Measurements from ENCODE around the gene SBK1.

Gene SBK1

DNA sequence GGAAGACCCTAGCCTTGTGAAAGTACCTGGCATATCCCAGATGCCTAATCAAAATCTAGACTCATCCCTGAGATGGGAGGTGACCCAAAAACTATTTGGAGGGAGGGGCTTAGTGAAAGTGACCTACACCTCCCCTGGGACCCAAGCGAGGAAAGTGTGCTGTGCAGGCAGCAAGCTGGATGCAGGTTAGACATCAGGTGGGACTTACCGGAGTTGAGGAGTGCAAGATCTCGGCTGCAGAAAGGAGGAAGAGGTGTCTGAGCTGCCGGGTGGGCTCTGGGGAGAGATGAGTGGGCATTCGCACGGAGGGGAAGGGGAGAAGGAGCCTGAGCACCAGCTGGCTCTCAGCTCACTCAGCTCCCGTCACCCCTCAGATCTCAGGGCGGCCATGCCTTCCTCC lies 10.3 kb upstream of the SBK1 start:
- DNase-seq (ENCODE audit: low read depth), result no peak

DNA sequence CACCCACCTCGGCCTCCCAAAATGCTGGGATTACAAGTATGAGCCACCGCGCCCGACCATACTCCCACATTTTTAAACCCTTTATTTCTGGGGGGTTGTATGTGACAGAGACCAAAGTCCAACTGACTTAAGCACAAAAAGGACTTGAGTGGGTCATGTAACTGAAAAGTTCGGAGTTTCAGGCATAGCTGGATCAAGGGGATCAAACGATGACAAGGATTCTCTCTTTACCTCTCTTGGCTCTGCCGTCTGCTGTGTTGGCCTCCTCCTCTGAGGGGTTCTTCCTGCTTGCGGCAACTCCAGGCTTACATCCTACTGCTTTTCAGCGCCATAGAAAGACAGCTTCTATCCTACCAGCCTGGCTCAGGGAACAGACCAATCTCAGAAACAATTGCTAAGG lies 9.2 kb upstream of the SBK1 start:
- no peak for DNase-seq (ENCODE audit: low read depth)

DNA sequence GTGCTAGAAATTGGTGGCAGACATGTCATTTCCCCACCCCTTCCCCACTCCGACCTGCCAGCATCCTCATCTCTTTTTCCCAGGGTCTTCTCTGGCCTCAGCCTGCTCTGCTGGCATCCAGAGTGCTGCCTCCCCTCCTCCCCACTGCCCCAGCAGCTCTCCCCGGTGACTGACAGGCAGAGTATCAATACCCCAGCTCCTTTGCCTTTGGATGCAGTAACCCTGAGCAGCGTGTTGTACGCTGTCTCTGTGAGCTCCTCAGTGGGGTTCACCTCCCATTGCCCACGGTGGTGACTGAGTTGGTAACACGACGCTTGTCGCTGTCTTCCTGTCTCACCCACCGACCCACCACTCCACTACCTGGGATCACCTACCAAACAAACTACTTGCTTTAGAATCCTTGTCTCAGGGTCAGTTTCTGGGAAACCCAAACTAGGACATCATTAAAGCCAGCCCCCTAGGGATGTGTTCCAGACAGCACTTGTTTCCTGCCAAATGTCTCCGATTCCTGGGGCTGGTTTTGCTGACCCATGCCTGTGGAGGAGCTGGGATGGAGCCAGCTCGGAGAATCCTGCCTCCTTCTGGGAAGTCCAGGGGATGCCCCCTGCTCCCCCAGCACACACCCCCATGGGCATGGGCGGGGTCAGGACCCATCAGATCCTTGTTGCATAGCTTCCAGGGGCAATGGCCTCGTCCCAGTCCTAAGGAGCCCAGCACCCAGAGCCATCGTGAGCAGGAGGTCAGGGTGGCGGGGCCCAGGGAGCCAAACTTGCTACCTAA lies 8.3 kb upstream of the SBK1 start:
- DNase-seq (ENCODE audit: low read depth), result no peak

DNA sequence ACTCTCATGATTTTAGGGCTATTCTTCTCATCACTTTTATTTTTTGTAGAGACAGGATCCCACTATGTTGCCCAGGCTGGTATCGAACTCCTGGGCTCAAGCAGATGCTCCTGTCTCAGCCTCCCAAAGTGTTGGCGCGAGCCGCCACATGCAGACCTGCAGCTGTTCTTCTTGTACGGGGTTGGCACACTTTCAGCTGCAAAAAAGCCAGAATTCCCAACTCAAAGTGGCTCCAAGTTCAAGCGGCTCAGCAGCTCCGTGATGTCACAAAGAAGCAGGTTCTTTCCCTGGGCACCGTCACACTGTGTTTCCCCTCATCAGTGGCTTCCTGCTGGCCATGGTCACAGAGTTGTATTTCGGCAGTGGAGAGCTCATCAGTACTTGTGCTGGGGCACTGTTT lies 6.7 kb upstream of the SBK1 start:
- DNase-seq (ENCODE audit: low read depth), result no peak

DNA sequence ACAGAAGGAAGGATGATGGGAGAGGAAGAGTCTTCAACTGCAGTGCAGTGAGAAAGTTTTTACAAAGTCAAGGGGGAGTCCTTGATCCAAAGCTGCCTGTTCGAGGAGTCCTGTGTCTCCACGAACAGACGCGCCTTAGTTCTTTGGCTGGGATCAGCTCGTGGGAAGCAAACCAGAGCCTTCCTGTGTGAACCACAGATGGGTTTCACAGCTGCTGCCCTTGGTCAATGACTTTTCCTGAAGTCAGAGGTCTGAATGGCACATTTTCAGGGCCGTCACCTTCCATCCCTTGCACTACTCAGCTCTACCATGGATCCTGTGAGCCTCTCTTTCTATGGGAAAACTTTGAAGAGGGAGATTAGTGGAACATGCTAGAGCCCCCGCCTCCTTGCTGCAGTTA lies 4.2 kb upstream of the SBK1 start:
- no peak for DNase-seq (ENCODE audit: low read depth)

DNA sequence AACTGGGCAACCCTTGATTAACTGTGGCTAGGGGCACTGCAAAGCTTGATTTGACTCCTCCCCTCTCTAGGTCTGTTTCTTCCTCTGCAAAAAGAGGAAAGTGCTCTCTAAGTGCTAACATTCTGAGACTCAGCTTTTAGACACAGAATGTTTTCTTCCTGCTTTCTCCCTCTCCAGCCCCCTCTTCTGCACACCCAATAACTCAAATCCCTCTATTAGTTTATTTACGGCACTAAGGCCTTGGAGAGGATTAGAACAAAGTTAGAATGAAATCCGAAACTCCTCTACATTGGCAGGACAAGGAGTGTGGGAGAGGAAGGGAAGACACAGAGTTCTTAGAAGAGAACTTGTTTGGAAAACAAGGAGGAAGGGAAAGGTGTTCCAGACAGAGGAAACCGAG lies 3.3 kb upstream of the SBK1 start:
- DNase-seq (ENCODE audit: low read depth), result no peak

DNA sequence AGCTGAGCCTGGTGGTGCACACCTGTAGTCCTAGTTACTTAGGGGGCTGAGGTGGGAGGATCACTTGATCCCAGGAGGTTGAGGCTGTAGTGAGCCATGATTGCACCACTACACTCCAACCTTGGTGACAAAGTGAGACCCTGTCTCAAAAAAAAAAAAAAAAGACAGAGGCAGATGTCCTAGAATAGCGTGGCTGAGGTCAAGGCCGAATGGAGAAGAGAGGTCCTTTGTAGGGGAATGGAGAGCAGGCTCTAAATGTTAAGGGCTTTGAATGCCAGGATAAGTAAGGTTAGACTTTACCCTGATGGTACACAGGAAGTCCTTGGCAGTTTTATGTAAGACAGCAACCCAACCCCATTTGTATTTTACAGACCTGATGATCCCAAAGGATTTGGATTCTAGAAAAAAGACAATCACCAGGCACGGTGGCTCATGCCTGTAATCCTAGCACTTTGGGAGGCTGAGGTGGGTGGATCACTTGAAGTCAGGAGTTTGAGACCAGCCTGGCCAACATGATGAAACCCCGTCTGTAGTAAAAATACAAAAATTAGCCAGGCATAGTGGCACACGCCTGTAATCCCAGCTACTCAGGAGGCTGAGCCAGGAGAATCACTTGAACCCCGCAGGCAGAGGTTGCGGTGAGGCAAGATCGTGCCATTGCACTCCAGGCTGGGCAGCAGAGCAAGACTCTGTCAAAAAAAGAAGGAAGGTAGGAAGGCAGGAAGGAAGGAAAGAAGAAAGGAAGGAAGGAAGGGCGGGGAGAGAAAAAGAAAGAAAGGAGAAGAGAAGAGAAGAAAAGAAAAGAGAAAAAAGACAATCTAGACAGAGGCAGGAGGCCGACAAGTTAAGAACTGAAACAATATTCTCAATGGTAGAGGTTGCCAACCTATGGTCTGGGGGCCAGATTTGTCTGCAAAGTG lies 2.1 kb upstream of the SBK1 start:
- no peak for DNase-seq (ENCODE audit: low read depth)

DNA sequence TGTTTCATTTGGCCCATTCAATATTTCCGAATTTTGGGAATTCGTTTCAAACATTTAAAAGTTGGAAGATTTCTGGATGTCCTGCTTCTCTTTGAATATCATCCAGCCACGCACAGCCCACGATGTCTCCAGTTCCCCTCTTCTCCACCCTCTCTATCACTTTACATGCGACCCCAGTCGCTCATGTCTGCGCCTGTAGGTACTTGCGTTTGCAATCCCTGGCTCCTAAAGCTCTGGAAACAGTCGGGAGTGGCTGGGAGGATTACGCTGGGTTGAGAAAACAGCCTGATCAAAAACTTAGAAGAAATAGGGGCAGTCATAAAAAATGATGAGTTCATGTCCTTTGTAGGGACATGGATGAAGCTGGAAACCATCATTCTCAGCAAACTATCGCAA lies 1.5 kb upstream of the SBK1 start:
- DNase-seq (ENCODE audit: low read depth), result no peak

DNA sequence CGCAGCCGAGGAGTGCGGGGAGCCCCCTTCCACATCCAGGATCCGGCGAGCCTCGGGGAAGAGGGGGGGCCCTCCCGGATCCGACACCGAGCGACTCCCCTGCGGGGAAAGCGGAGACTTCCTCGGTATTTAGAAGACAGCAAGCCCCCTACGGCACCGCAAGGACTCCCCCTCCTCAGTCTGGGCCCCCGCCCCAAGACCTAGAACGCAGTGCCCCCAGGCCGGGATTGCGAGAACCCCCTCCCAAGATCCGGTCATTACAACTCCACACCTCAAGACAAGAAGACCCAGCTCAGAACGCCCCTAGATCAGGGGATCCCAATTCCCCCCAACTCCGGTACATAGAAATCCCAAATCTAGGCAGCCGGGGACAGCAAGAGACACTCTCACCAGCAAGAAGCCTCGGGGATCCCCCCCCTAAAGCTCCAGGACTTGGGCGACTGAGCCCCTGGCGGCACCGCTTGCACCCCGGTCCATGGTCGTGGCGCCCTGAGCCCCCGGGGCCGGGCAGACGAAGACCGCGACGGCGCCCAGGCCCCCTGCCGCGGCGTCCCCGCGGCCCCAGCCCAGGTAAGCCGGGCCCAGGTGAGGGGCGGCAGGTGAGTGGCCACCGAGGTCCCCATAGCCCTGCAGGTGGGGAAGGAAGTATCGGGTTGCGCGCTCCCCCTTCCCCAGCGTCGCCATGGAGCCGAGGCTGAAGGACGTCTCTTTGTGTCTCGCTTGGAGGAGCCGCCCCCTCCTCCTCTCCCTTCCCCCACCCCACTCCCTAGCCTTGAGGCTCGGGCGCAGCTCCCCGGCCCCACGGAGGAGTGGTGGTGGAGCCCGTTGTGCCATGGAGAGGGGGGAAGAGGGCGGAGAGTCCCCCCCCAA lies 641 bp downstream of the SBK1 start:
- no peak for DNase-seq (ENCODE audit: low read depth)

DNA sequence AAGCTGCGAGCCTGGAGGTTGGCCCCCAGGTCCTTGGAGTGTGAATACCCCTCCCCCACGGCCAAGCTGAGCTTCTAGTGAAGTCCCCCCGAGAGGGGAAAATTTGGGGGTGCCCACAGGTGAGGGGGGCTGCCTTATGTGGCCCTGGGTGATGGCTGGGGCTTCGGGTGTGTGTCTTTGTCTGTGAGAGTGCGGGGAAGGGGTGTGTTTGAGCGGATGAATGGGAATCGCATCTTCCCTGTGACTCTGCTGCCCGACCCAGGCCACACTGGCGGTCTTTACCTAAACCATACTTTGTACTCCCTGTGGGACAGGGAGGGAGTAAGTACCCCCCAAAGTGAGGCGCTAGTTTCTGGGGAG lies 1.3 kb downstream of the SBK1 start:
- DNase-seq (ENCODE audit: low read depth), result no peak

DNA sequence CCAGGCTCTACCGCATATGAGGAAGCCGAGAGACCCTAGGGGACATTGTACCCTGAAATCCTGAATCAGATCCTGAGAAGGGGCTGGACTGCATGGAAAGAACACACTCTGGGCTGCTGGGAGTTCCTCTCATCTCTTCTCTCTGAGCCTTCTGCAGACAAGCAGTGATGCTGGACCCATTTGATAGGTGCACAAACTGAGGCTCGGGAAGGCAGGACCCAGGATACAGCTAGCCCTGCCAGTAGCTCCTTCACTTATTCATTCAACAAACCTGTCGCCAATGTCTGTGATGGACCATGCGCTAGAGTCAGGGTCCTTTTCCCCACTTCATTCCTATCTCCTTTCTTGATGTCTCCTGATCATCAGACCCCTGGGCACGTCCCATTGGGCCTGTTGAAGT lies 1.9 kb downstream of the SBK1 start:
- no peak for DNase-seq (ENCODE audit: low read depth)

DNA sequence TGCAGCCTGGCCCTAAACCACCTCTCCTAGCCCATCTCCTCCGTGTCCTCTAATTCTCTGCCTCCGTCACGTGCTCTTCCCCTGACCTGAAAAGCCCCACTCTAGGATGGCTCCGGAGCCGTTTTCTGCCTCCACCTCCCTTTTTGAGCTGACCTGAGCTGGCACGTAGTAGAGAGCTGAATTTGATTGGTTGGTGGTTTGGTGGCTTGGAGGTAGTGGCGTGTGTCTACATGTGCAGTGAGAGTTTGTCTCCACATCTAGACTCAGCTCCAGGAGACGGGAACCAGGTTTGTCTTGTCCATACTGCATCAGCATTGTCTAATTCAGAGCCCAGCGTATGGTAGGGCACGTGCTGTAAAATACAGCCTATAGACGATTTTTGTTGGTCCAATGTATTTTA lies 3.0 kb downstream of the SBK1 start:
- no peak for DNase-seq (ENCODE audit: low read depth)

DNA sequence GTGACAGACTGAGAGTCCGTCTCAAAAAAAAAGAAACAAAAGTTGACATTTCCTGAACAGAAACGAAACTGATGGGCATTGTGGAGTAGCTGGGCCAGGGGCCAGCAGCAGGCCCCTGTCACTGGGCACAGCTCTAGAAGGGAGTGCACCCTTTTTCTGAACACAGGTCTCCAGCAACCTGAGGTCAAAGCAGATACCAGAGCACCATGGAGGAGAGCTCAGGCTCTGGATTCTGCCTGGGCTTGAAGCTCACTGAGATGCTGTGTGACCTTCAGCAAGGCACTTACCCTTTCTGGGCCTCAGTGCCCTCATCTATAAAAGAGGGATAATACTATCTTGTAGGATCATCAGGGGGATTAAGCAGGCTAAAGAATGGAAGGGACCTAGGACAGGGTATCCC lies 5.0 kb downstream of the SBK1 start:
- no peak for DNase-seq (ENCODE audit: low read depth)

DNA sequence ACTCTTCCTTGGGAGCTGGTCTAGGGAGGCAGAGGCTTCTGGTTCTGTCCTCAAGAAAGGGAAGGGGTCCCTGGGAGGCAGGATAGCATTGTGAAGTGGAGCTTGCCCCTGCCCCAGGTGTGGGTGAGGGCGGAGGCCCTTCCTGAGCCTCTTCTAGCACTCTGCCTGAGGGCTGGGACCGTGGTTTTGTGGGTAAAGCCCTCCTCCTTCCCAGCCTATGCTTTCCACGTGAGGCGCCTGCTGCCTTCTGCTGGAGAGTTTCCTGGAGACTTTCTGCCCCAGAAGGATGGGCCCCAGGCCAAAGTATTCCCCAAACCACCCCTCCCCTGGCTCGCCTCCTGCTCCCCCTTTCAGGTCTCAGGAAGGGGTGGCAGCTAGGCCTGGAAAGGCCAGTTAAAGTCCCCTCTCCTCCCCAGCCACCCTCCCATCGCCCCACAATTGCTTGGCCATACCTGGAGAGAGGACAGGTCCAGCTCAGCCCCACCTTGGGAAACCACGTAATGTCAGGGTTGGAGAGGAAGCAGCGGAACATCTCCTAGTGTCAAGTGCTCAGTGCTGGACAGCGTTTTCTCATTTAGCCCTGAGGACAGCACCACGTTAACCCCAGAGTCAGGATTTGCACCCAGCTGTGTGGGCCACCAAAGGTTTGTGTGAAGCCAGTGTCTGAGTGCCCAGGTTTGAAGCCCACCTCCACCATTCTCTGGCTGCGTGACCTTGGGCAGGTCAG lies 5.6 kb downstream of the SBK1 start:
- no peak for DNase-seq (ENCODE audit: low read depth)

DNA sequence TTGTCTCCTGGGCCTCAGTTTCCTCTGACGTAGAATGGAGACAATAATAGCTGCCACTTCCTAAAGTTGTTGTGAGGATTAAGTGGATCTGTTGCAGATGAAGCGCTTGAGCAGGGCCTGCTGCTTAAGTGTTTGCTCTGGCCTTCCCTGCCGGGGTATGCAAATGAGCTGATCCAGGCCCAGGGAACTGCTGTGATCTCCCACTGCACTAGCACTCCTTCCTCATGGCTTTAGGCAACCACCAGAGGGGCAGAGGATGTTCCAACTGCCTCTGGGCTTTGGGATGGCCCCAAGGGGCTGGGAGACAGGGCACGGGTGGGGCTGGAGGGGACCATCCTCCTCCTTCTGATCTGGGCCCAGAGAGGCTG lies 6.2 kb downstream of the SBK1 start:
- no peak for DNase-seq (ENCODE audit: low read depth)

DNA sequence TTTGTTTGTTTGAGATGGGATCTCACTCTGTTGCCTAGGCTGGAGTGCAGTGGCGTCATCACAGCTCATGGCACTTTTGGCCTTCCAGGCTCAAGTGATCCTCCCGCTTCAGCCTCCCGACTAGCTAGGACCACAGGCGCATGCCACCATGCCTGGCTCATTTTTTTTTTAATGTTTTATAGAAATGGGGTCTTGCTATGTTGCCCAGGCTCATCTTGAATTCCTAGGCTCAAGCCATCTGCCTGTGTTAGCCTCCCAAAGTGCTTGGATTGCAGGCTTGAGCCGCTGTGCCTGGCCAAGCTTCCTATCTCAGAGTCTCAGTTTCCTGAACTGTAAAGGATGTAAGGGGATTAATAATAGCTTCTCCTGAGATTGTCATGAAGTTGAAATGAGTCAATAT lies 8.0 kb downstream of the SBK1 start:
- DNase-seq (ENCODE audit: low read depth), result no peak

DNA sequence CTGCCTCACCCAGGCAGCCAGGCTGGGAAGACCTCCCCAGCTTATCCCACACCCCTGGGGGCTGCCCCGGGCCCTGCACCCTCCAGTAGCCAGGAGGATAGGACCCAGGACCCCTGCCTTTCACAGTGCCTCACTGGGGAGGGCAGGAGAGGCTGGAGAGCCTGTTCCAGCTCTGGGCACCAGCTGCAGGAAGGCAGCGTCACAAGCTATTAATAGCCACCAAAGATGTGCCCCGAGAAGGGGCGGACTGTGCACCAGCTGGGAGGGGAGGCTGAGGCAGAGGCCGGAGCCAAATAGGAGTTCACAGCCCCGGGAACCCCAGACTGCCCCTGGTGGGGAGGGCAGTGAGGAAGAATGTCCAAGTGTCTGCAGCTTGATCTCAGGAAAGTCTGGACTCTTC lies 8.8 kb downstream of the SBK1 start:
- no peak for DNase-seq (ENCODE audit: low read depth)

DNA sequence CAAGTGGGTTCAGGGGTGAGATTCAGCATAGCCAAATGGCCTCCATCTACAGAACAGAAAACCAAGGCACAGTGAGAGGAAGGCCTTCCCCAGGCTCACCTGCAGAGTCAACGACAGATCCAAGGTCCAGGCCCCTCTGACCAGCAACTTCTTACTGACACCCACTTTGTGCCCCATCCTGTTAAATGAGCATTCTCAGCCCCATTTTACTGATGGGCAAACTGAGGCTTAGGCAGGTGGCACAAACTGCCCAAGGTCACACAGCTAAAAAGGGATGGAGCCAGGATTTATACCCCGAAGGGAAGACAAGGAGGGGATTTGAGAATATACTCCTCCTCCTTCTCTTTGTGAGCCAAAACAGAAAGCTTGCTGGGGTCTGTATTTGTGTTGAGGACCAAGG lies 9.3 kb downstream of the SBK1 start:
- no peak for DNase-seq (ENCODE audit: low read depth)

DNA sequence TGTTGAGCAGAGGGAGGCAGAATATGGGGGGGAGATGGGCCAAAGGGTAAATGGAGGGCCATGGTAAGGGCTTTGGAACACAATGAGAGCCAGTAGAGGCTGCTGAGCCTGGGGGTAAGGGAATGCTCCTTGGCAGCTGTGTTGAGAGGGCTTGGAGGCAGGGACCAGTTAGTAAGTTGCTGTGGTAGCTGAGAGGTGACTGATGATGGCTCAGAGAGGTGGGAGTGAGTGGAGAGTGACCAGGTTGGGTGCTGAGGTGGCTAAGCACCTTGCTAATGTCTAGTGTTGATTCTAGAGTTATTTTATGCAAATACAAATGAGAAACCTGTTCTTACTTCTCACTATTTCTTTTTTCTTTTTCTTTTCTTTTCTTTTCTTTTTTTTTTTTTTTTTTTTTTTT lies 10.8 kb downstream of the SBK1 start:
- no peak for DNase-seq (ENCODE audit: low read depth)

DNA sequence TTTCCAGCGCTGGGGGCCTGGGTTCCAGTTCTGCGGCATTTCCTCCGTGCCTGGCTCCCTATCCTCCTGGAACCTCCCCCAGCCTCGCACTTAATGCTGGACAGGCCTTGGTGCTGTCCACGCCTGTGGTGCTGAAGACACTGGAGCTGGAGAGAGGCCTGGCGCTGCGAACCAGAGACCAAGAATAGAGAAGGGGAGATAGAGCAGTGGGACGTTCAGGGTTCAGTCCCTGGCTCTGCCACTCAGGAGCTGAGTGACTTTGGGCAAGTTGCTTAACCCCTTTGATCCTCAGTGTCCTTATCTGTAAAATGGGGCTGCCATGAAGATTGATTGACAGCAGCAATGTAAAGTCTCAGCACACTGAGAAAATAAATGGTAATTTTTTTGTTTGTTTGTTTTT lies 11.9 kb downstream of the SBK1 start:
- DNase-seq (ENCODE audit: low read depth), result no peak

DNA sequence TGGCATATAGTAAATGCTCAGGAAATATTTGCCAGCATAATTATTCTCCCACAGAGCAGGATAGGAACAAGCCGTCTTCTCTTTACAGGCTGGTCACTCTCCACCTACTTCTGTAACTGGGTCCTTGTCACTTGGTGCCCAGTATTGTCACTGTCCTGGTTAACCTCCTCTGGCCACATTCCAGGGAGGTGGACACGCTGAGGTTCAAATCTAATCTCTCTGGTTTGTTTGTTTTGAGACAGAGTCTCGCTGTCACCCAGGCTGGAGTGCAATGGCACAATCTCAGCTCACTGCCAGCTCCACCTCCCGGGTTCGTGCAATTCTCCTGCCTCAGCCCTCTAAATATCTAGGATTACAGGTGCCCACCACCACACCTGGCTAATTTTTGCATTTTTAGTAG lies 15.6 kb downstream of the SBK1 start:
- DNase-seq (ENCODE audit: low read depth), result no peak

All from GM04504 (cell line).